NCI-H82 treated with DMSO at 0.1 percent for 48 hours (cell line): ENCODE results near the gene ANO1.

ENCODE experiments used
- DNase-seq: peaks from one replicate; lab custom pipeline; 2025; ENCODE audit not compliant: unreplicated experiment; lab: John Stamatoyannopoulos, UW

Gene ANO1

DNA sequence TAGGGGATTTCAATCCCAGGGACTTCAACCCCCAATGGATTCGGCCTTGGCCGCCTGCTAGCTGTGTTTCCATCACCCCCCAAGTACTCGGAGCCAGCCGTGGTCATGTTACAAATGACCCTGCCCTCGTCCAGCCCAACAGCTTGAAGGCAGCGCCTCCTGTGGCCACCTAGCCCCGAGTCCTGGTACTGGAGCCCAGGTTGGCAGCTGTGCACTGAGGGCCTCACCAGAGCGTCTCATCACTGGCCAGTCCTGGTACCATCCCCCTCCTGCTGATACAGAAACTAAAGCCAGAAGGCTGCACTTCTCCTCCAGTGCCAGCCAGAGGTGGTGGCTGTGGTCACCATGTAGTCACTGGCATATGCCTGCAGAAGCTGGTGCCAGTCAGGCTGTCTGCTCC is 80.1 kb downstream of the ANO1 start:
- no peak for DNase-seq

- DNase-seq = no peak
Observed at GRCh38 chr11:70158757-70159389, 80.8 kb downstream of the ANO1 start.

DNA sequence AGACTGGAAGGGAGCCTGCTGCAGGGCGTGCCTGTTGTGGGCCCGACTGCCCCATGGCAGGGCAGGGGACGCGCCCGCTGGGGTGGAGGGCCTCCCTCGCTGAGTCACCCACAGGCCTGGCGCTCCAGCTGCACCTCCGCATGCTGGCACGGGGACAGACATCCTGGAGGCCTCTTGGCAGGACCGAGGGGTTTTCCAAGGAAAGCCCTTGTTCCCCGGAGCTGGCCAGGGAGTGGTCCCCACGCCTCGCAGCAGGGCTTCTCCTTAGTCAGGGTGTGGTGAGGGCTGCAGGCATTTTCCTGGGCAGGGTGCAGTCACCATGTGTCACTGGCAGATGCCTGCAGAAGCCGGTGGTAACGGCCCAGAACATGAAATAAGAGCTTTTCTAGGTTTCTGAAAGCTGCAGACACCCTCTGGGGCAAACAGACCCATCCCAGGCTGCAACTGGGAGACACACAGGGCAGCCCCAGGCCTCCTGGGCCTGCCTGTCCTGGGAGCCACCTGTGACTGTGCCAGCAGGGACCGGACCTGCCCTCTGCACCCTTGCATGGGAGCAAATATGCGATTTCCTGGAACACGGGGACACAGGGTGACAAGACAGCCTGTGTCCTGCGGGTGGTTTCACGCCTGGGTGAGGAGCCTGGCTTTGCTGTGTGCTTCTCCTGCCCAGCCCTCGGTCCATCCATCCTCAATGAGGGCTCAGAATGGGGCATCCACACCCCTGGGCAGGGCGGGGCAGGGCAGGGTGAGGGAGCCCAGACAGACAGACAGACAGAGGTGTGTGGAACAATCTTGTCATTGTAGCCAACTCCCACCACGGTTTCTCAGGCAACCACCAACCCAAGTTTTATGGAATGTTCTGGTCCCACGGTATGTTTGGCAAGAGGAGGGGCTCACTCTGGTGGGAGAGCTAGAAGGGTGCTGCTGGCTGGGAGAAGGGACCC is 81.8 kb downstream of the ANO1 start:
- no peak for DNase-seq

GRCh38 chr11:70161043-70161625 is 83.0 kb downstream of the ANO1 start:
- DNase-seq = no peak

DNA sequence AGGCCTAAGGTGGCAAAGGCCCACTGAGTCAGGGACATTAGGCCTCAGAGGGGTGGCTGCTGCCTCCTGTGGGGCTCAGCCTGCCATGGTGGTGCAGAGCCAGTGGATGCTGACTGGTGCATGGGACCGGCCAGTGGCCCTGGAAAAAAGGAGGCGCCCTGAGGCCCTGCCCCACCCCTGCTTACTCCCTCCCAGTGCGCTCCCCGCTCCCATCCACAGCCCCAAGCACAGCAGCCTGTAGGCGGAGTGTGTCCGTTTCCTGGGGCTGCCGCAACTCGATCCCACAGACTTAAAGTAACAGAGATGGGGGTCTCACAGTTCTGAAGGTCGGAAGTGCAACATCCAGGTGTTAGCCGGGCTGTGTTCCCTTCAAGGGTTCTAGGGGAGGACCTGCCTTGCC is 86.6 kb downstream of the ANO1 start:
- no peak for DNase-seq

DNA sequence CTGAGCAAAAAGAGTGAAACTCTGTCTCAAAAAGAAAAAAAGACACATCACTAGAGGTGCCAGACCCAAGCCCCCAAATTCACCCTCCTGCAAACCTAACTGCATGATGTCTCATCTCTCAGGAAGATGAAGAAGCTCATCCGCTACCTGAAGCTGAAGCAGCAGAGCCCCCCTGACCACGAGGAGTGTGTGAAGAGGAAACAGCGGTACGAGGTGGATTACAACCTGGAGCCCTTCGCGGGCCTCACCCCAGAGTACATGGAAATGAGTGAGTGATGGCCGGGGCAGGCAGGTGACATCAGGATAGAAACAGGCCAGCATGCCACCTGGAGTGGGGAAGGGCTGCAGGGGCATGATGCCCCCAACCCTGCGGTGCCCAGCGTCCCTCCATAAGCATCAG is 89.0 kb downstream of the ANO1 start:
- DNase-seq = no peak

- no peak for DNase-seq
Observed at GRCh38 chr11:70167723-70168404, 89.7 kb downstream of the ANO1 start.

DNA sequence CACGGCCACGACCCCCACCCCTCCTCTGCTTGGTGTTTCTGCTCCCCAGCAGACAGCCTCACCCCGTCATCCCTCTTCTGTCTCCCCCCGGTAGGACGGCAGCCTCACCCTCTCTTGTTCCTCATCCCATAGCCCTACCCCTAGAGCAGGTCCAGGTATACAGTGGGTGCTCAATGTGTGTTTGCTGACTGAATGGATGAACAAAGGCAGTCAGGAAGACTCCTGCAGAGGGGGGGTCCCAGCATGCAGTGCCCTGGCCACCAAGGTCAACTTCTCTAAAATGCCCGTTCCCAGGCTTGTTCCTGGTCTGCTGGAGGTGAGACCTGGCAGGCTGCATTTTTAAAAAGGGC is 90.3 kb downstream of the ANO1 start:
- DNase-seq = no peak

DNA sequence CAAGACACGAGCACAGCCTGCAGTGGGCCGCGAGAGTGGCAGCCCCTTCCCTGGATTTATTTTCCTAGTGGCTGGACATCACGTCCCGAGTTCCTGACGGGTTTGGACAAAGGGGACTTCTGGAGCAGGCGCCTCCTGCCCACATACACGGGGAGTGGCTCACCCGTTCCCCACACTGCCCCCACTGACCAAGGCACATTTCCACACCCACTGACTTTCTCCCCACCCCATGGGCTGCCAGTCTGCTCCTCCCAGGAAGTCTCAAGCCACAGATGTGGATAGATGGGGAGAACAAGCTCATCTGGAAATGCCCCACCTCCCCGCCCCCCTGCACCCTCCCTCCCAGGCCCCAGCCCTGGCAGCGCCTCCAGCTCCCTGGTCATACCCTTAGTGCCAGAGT is 91.0 kb downstream of the ANO1 start:
- no peak for DNase-seq

DNA sequence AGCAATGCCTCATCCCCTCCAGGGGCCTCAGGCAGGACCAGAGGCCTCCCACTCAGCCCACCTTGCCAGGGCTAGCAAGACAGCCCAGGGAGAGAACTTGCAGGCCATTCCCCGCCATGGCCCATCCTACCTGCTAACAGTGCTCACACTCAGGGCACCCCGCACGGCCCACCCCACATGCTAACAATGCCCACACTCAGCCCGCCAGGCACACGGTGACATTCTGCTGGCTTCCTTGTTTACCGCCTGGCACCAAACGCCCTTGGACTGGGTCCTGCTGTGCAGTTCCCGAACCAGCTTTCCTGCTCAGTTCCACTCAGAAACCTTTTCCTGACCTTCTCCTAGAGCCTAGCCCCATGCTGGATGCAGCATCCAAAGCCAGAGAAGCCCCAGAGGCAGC is 91.5 kb downstream of the ANO1 start:
- no peak for DNase-seq

- no peak for DNase-seq
Observed at GRCh38 chr11:70170596-70171210, 92.6 kb downstream of the ANO1 start.

GRCh38 chr11:70173018-70173417 is 94.9 kb downstream of the ANO1 start:
- DNase-seq = no peak

- no peak for DNase-seq
Observed at GRCh38 chr11:70174547-70175235, 96.6 kb downstream of the ANO1 start.

DNA sequence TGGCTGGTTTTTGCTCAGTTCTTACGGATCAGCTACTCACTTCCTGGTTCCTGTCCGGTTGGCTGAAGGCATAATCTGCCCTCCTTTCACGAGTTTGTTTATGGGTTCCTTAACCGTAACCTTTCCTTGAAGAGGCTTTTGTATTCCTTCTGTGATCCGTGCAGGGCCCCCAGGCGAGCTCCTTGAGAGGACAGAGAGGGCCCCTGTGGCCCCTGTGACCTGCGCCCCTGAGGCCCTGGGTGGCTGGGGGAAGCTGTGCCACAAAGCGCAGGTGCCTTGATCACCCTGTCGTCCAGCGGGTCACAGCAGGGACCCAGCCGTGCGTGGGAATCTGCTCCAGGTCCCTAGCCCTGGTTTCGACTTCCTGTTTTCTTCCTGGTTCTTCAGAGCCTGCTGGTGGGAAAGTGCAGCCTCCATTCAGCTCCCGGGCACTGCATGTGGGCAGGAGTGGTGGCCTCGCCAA is 97.2 kb downstream of the ANO1 start:
- DNase-seq = no peak

GRCh38 chr11:70176940-70177689 is 99.0 kb downstream of the ANO1 start:
- no peak for DNase-seq

GRCh38 chr11:70180906-70181305 is 102.8 kb downstream of the ANO1 start:
- no peak for DNase-seq

GRCh38 chr11:70182266-70182665 is 104.1 kb downstream of the ANO1 start:
- DNase-seq = no peak

DNA sequence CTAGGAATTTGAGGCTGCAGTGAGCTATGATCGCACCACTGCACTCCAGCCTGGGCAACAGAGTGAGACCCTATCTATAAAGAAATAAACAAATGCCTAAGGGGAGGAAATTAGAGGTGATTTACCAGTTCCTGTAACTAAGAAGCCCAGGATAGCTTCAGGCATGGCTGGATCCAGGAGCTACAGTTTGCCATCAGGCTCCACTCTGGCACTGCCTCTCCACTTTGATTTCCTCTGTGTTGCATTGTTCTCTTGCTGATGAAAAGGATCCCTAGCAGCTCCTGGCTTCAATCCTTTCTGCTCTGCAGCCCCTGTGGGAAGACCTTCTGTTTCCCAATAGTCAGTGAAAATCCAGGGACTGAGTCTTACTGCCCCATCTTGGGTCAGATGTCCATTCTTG is 104.9 kb downstream of the ANO1 start:
- no peak for DNase-seq

DNA sequence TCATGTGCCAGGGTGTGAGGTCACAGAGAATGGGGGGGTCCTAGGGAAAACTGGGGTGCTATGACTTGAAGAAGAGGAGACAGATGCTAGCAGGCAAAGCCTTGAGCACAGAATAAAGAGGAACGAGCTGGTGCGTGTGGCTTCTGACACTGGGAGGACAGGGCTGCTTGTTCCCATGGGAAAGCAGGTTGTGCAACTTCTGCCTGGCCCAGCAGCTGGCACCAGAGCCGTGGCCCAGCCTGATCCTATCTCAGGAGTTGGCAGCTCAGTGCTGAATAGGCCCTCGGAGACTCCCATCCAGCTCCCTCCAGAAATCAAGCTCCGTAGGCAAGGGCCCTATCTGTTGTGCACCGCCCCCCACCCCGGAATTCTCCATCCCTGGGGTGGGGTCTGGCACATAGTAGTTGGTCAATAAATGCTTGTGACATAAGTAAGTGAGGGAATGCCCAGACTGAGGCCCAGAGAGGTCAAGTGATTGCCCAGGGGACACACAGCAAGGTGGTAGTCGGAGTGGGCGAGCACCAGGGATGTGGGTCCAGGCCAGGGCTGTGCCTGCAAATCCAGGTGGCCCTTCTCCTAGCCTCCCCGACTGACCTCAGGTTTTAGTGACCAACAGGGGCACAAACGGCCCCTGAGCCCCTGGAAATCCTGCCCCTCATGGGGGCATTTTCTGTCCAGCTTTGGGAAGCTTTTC is 105.5 kb downstream of the ANO1 start:
- DNase-seq = no peak
